Adrenal gland (tissue), 12 donors: ENCODE data around the gene PPP1R12C. TPM values are rescaled to one million over a fixed set of nuclear protein-coding genes. Genes with fewer than 3 reads are reported as not detected.

Experiments used
- DNase-seq, 7 donors: peaks; one replicate each; pipeline ENCODE4 v3.0.0-alpha.2; 2019 to 2020
- H3K27ac ChIP-seq, 5 donors: fragments of 200-600 bp; sonication (generic) in 4 of 5; 1 replicate in 3 of 5; 2 replicates in 2 of 5; pipeline versions ENCODE4 v1.5.1 to v1.8.0; 2016 to 2020; ENCODE audit warnings: mild to moderate bottlenecking in 1 of 5
- H3K27me3 ChIP-seq: fragments of 200-600 bp; 2 replicates; pipeline ENCODE4 v1.8.0; 2021
- H3K36me3 ChIP-seq, 2 donors: fragments of 200-600 bp; replicated peaks in 1 of 2; 1 replicate in 1 of 2; 2 replicates in 1 of 2; pipeline versions ENCODE4 v1.5.1 to v1.8.0; 2018 to 2022
- H3K4me1 ChIP-seq, 2 donors: fragments of 200-600 bp; replicated peaks in 1 of 2; 1 replicate in 1 of 2; 2 replicates in 1 of 2; pipeline versions ENCODE4 v1.5.1 to v1.8.0; 2018 to 2021
- H3K4me3 ChIP-seq, 4 donors: fragments of 200-600 bp; sonication (generic) in 3 of 4; one replicate each; pipeline ENCODE4 v1.5.1; 2016 to 2018
- H3K9me3 ChIP-seq, 3 donors: fragments of 200-600 bp; sonication (generic) in 1 of 3; replicated peaks in 1 of 3; 1 replicate in 2 of 3; 2 replicates in 1 of 3; pipeline versions ENCODE4 v1.5.1 to v1.8.0; 2016 to 2021
- CTCF ChIP-seq, 6 experiments: fragments of 450-650 bp in 4 of 6; fragments of 200-600 bp in 2 of 6; sonication (generic) in 1 of 6; IDR thresholded peaks; 1 replicate in 5 of 6; 2 replicates in 1 of 6; pipeline versions ENCODE4 v1.5.1 to v1.8.0; 2016 to 2021; ENCODE audit warnings: antibody characterized with exemption in 6 of 6, mild to moderate bottlenecking in 2 of 6, moderate library complexity in 1 of 6
- POLR2A ChIP-seq, 2 donors: fragments of 450-650 bp; IDR thresholded peaks; one replicate each; pipeline ENCODE4 v1.6.1; 2017; ENCODE audit warnings: antibody characterized with exemption in 2 of 2, mild to moderate bottlenecking in 2 of 2, moderate library complexity in 1 of 2
- WGBS, 4 donors: extraction: QIAGEN DNeasy Blood & Tissue Kit in 2 of 4; methylation state at CpG; one replicate each; pipeline versions ENCODE4 v1.1.5 to v1.1.7; 2013 to 2017; 5-methylcytosine and 5-hydroxymethylcytosine counted together
- intact Hi-C, 2 donors: fragments of 100-400 bp; cut with DNase I; formaldehyde crosslinking; loops; one replicate each; pipeline versions ENCODE4 v1.14.1 to v1.15.0; 2022 to 2023
- polyA plus RNA-seq, 3 donors: library from polyadenylated mRNA; stranded (reverse); fragments of 200-250 nt in 2 of 3; fragments of 350-450 nt in 1 of 3; fragmentation: Illumina TruSeq in 1 of 3; extraction: RNeasy Lipid Tissue Mini Kit (QIAGEN cat#74804) in 1 of 3; gene quantifications; one replicate each; pipeline ENCODE4 v1.2.3, GENCODE V29; 2013 to 2014
- total RNA-seq, 9 donors: library from RNA; depleted of rRNA in 4 of 9; stranded (reverse); fragments of >200 nt in 4 of 9; fragments of 120-200 nt in 1 of 9; fragmentation: NEBNext Ultra II Directional in 1 of 9; extraction: Animal tissue kit (Norgen Biotek cat#: 25700) in 1 of 9; gene quantifications; one replicate each; pipeline versions ENCODE4 v1.1.0 to v1.2.4, GENCODE V29; 2013 to 2023
- donor health status: healthy with polysubstance abuse.
- donor health status: Bipolar disorder and iron deficiency.
- donor health status: DM: yes; HTN: yes; CAD: no.
- donor health status: DM: no; HTN: no; CAD: no.
- donor health status: DM: no; HTN: no; CAD: no.
- donor health status: DM: yes; HTN: yes; CAD: no.

The PPP1R12C gene
- total and polyA plus RNA-seq, 12 donors: 22.1 to 251 (median 76.2) TPM

DNA sequence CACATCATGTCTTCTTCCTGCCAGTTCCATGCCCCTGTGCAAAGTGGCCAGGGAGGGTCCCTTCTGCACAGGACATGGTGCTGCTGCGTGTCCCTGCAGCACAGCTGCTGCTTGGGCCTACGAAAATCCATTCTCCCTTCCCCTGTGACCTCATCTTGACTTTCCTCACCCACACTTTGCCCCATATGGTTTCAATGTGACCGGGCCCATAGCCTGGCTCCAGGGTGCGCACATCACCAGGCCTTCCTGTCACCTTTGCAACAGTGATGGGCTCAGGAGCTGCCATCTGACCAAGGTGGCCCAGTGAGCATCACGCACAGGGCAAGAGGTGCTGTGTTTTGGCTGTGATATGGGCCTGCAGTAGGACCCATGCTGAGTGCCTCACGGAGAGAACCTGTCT is 10.8 kb downstream of the PPP1R12C start:
- intact Hi-C loops: no loop called here
- Histone ChIP-seq H3K4me3 (no peak overlapping the region), H3K4me1 (no peaks in the 10 kb centered on the region), H3K9me3 (no peaks in the 10 kb centered on the region), H3K27ac (no peak overlapping the region), H3K27me3 (no peaks in the 10 kb centered on the region), H3K36me3 (peaks cover 0 to 31% of the 10 kb centered on the region in 2 donors)
- no peak for DNase-seq
- TF ChIP-seq POLR2A (IDR thresholded peaks at IDR 0.05): no peak
- TF ChIP-seq CTCF (IDR thresholded peaks at IDR 0.05): no peak
- WGBS, 4 donors: 94 to 98% (median 97%) methylated on average over 4 to 6 of the region's 6 CpGs

DNA sequence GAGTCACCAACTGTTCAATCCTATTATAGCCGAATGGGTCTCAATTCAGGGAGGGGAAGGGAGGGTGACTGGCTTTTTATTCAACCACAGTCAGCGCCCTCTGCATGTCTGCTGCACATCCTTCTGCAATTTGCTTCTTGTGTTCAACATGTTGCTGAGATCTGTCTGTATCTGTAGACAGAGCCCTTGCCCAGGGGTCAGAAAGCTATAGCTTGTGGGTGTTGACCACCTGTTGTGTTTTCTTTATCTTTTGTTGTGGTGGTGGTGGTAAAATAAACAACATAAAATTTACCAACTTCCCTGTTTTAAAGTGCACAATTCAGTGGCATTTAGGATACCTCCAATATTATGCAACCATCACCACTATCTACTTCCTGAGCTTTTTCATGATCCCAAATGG is 12.2 kb downstream of the PPP1R12C start:
- intact Hi-C loops: no loop called here
- no peak for DNase-seq
- peaks cover 0 to 43% of the 10 kb centered on the region in 2 donors for H3K36me3 ChIP-seq

GRCh38 chr19:55103190-55103589 is 14.2 kb downstream of the PPP1R12C start:
- peaks cover 0 to 43% of the 10 kb centered on the region in 2 donors for H3K36me3 ChIP-seq
- 92 to 100% (median 98%) methylated on average over 9 of the region's 9 CpGs for WGBS, 4 donors

More for the DNA sequence above, 12.2 kb downstream of the PPP1R12C start:
- Histone ChIP-seq H3K4me3 (no peak overlapping the region), H3K4me1 (no peaks in the 10 kb centered on the region), H3K27me3 (no peaks in the 10 kb centered on the region), H3K27ac (no peak overlapping the region), H3K9me3 (no peaks in the 10 kb centered on the region)
- WGBS, 4 donors: 84 to 94% (median 87%) methylated on average over 2 of the region's 2 CpGs
- TF ChIP-seq POLR2A (IDR thresholded peaks at IDR 0.05): no peak
- TF ChIP-seq CTCF (IDR thresholded peaks at IDR 0.05): no peak

DNA sequence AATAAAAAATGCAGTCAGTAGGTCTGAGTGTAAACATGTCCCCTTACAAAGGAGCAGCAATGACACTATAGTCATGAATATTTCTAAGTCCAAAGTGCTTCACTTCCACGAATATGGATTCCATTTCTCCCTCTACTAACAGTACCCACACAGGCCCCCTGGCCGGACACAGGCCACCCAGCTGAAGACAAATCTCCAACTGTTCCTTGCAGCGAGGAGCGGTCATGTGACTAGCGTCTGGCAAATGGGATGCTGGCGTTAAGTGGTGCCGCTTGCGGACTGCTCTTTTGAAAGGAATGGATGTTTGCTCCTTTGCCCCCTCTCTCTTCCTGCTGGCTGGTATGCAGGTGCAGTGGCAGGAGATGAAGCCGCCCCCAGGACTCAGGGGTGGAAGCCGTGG is 16.2 kb downstream of the PPP1R12C start:
- 82 to 86% (median 84%) methylated on average over 10 of the region's 10 CpGs for WGBS, 4 donors

More at GRCh38 chr19:55103190-55103589, 14.2 kb downstream of the PPP1R12C start:
- no peaks in the 10 kb centered on the region for H3K9me3 ChIP-seq
- H3K27me3 ChIP-seq: no peaks in the 10 kb centered on the region
- no peak for TF ChIP-seq CTCF (IDR thresholded peaks at IDR 0.05)
- no peak for TF ChIP-seq POLR2A (IDR thresholded peaks at IDR 0.05)
- H3K27ac ChIP-seq: no peak overlapping the region
- no peak overlapping the region for H3K4me3 ChIP-seq
- no peak for DNase-seq
- intact Hi-C loops: no loop called here
- H3K4me1 ChIP-seq: no peaks in the 10 kb centered on the region

More for the DNA sequence above, 16.2 kb downstream of the PPP1R12C start:
- H3K36me3 ChIP-seq: peaks cover 0 to 45% of the 10 kb centered on the region in 2 donors
- intact Hi-C loops: no loop called here
- H3K4me1 ChIP-seq: no peaks in the 10 kb centered on the region
- TF ChIP-seq CTCF (IDR thresholded peaks at IDR 0.05): no peak
- no peak for TF ChIP-seq POLR2A (IDR thresholded peaks at IDR 0.05)
- H3K9me3 ChIP-seq: no peaks in the 10 kb centered on the region
- DNase-seq: no peak
- H3K27ac ChIP-seq: no peak overlapping the region
- H3K4me3 ChIP-seq: no peak overlapping the region
- H3K27me3 ChIP-seq: no peaks in the 10 kb centered on the region
